Lower leg skin (tissue), 3 donors: ENCODE data around the gene SFR1.

ENCODE experiments used
- CTCF ChIP-seq, 3 donors: fragments of 450-650 bp; IDR thresholded peaks; one replicate each; pipeline ENCODE4 v1.5.1; 2016; ENCODE audit warnings: antibody characterized with exemption in 3 of 3, mild to moderate bottlenecking in 3 of 3, moderate library complexity in 2 of 3
- POLR2A ChIP-seq, 2 donors: fragments of 450-650 bp; IDR thresholded peaks; one replicate each; pipeline ENCODE4 v1.6.1; 2016 to 2017; ENCODE audit warnings: antibody characterized with exemption in 2 of 2, mild to moderate bottlenecking in 1 of 2, moderate library complexity in 1 of 2

GRCh38 chr10:104127411-104127810 is 5.4 kb downstream of the SFR1 start:
- TF ChIP-seq CTCF (IDR thresholded peaks at IDR 0.05): no peak
- TF ChIP-seq POLR2A (IDR thresholded peaks at IDR 0.05): no peak
